K562 (cell line): ENCODE results near the gene TENT4B. TPM values are rescaled to one million over a fixed set of nuclear protein-coding genes. Genes with fewer than 3 reads are reported as not detected.

Experiments
- ARID1B ChIP-seq: fragments of 450-650 bp; IDR thresholded peaks from 2 replicates; pipeline ENCODE4 v1.6.1; 2016; ENCODE audit warnings: antibody characterized with exemption, mild to moderate bottlenecking, inconsistent platforms
- BACH1 ChIP-seq: fragments of 200-800 bp; sonication (Bioruptor generic); IDR thresholded peaks from 2 replicates; pipeline ENCODE4 v1.6.1; 2016; ENCODE audit warnings: missing genetic modification characterization, missing compliant biosample characterization
- CHCHD3 ChIP-seq: fragments of 250-450 bp; sonication (Bioruptor Pico); IDR thresholded peaks from 2 replicates; pipeline ENCODE4 v2.1.2; 2022; ENCODE audit warnings: mild to moderate bottlenecking
- MEF2A ChIP-seq: IDR thresholded peaks from 2 replicates; pipeline ENCODE4 v1.6.1; 2011; ENCODE audit warnings: low read depth, mild to moderate bottlenecking, low read length, moderate library complexity; ENCODE audit not compliant: control insufficient read depth
- MEF2D ChIP-seq: conservative IDR thresholded peaks from 2 replicates; pipeline ENCODE4 v1.6.1; 2016; ENCODE audit warnings: low read depth, missing genetic modification characterization, missing compliant biosample characterization
- PCBP1 ChIP-seq: fragments of 200-400 bp; formaldehyde crosslinking; IDR thresholded peaks from 2 replicates; pipeline ENCODE4 v1.6.1; 2018; ENCODE audit warnings: mild to moderate bottlenecking, low read depth, low read length; ENCODE audit not compliant: poor library complexity, severe bottlenecking
- RBM22 ChIP-seq: fragments of 200-400 bp; formaldehyde crosslinking; IDR thresholded peaks from 2 replicates; pipeline ENCODE4 v1.6.1; 2018; ENCODE audit warnings: low read length, low read depth; ENCODE audit not compliant: poor library complexity, severe bottlenecking
- SMARCA5 ChIP-seq: fragments of 450-650 bp; IDR thresholded peaks from 2 replicates; pipeline ENCODE4 v1.6.1; 2016
- TAF9B ChIP-seq: fragments of 450-650 bp; IDR thresholded peaks from 2 replicates; pipeline ENCODE4 v1.6.1; 2018; ENCODE audit warnings: mild to moderate bottlenecking; ENCODE audit not compliant: partially characterized antibody
- TEAD2 ChIP-seq: fragments of 450-650 bp; IDR thresholded peaks from 2 replicates; pipeline ENCODE4 v1.6.1; 2016; ENCODE audit warnings: missing genetic modification characterization, control low read depth, missing compliant biosample characterization
- THRB ChIP-seq: fragments of 450-650 bp; formaldehyde crosslinking; conservative IDR thresholded peaks from 2 replicates; pipeline ENCODE4 v1.4.0; 2022; ENCODE audit warnings: mild to moderate bottlenecking, missing genetic modification characterization
- TSHZ1 ChIP-seq: fragments of 250-450 bp; sonication (Bioruptor Pico); IDR thresholded peaks from 2 replicates; pipeline ENCODE4 v1.4.0; 2020; ENCODE audit warnings: mild to moderate bottlenecking, moderate library complexity
- YBX1 ChIP-seq: fragments of 450-650 bp; IDR thresholded peaks from 2 replicates; pipeline ENCODE4 v1.7.1; 2016; ENCODE audit warnings: mild to moderate bottlenecking
- ZFP91 ChIP-seq: sonication (generic); formaldehyde crosslinking; IDR thresholded peaks from 2 replicates; pipeline ENCODE4 v1.8.0; 2022; ENCODE audit warnings: mild to moderate bottlenecking, missing genetic modification reagents
- ZNF347 ChIP-seq: fragments of 450-650 bp; formaldehyde crosslinking; IDR thresholded peaks from 2 replicates; pipeline ENCODE4 v1.4.0; 2020; ENCODE audit warnings: low read depth, mild to moderate bottlenecking, moderate library complexity
- ZNF408 ChIP-seq: fragments of 250-450 bp; sonication (Bioruptor Pico); IDR thresholded peaks from 2 replicates; pipeline ENCODE4 v1.4.0; 2020; ENCODE audit warnings: low read depth, mild to moderate bottlenecking, moderate library complexity
- ZNF583 ChIP-seq: fragments of 250-450 bp; sonication (Bioruptor Pico); IDR thresholded peaks from 2 replicates; pipeline ENCODE4 v1.4.0; 2020
- ZNF639 ChIP-seq, 2 experiments: fragments of 200-800 bp in 1 of 2; sonication (Bioruptor generic) in 1 of 2; sonication (generic) in 1 of 2; formaldehyde crosslinking in 1 of 2; IDR thresholded peaks in 1 of 2; conservative IDR thresholded peaks in 1 of 2; 2 replicates each; pipeline versions ENCODE4 v1.5.0 to v1.6.1; 2016 to 2020; ENCODE audit warnings: missing compliant biosample characterization in 1 of 2, missing genetic modification characterization in 1 of 2, missing genetic modification reagents in 1 of 2
- ZSCAN29 ChIP-seq: fragments of 450-650 bp; IDR thresholded peaks from 2 replicates; pipeline ENCODE4 v1.6.1; 2017
- polyA plus RNA-seq, 8 experiments: library from polyadenylated mRNA; depleted of rRNA in 4 of 8; stranded (reverse) in 5 of 8; unstranded in 3 of 8; fragments of >200 nt; fragmentation: Nextera tagmentation in 2 of 8; fragmentation: Illumina TruSeq in 1 of 8; extraction: Ambion mirVana in 2 of 8; extraction: Trizol in 1 of 8; gene quantifications; 2 replicates each; pipeline versions ENCODE4 v1.2.1 to v1.2.3, GENCODE V29; 2011 to 2014; ENCODE audit warnings: inconsistent platforms in 1 of 8, missing spikeins in 1 of 8
- total RNA-seq, 7 experiments: library from RNA; depleted of rRNA in 6 of 7; stranded (reverse); fragments of >200 nt in 6 of 7; fragmentation: Illumina TruSeq in 2 of 7; extraction: Trizol in 2 of 7; gene quantifications; 2 replicates each; pipeline versions ENCODE4 v1.2.1 to v1.2.3, GENCODE V29; 2011 to 2021; ENCODE audit warnings: low replicate concordance in 1 of 7

The TENT4B gene
- total and polyA plus RNA-seq, 9 of the 15 experiments (the other 6 are each of a cell fraction or from before 2014, with no cell fraction given) = 5.2 to 8.4 (median 7.0) TPM

- no peak for TF ChIP-seq TSHZ1 (CRISPR knock-in tag)
- TF ChIP-seq TEAD2 (tag) = no peak
- no peak for TF ChIP-seq ZNF347
- no peak for TF ChIP-seq MEF2A
- TF ChIP-seq ZNF639 (CRISPR knock-in tag; conservative IDR thresholded peaks at IDR 0.05 in 1 of 2, IDR thresholded peaks at IDR 0.05 in 1 of 2) = peak in 1 of 2 experiments; percentile 73; a peak in 2 of 4 replicates
- no peak for TF ChIP-seq PCBP1
- TF ChIP-seq ZSCAN29 = no peak
- no peak for TF ChIP-seq ARID1B
- TF ChIP-seq MEF2D = 0 out of 2 replicates have a peak, but pooled peaks have one; percentile 25
- TF ChIP-seq THRB (CRISPR knock-in tag) = no peak
- no peak for TF ChIP-seq ZFP91 (CRISPR knock-in tag)
- peak; percentile 88 for TF ChIP-seq BACH1 (tag)
- TF ChIP-seq ZNF583 (CRISPR knock-in tag) = 0 out of 2 replicates have a peak, but pooled peaks have one; percentile 11
- no peak for TF ChIP-seq ZNF408 (CRISPR knock-in tag)
- no peak for TF ChIP-seq CHCHD3
- TF ChIP-seq YBX1 = no peak
- peak; percentile 78; the same call in 1 of the 2 replicates for TF ChIP-seq SMARCA5
- TF ChIP-seq RBM22 = no peak
- no peak for TF ChIP-seq TAF9B
These were observed 111.1 kb downstream of the TENT4B start (continued) for GRCh38 chr16:50263940-50264929.
